Fibroblast of skin of right quadriceps (primary cell): ENCODE measurements around the gene SERPINE2.
A peak's percentile ranks its signal among the peaks of the same experiment; 100 is the strongest.

ENCODE experiments used
- DNase-seq: peaks from one replicate; pipeline ENCODE4 v3.0.0-alpha.2; 2013

SERPINE2 gene

GRCh38 chr2:224039080-224039769, at the start of gene SERPINE2:
Gene SERPINE2 (minus strand): TSS chr2:224039286. CDS start chr2:224001900, 37,386 bp downstream.
- peak; percentile 81 for DNase-seq

GRCh38 chr2:224086226-224086914, 47.3 kb upstream of the SERPINE2 start:
- DNase-seq = peak; percentile 97

- no peak for DNase-seq
Observed at GRCh38 chr2:224085811-224086210, 46.7 kb upstream of the SERPINE2 start.

- DNase-seq = peak; percentile 81
Observed at GRCh38 chr2:224085246-224085645, 46.2 kb upstream of the SERPINE2 start.

GRCh38 chr2:224084266-224084892, 45.3 kb upstream of the SERPINE2 start:
- DNase-seq = no peak

- no peak for DNase-seq
Observed at GRCh38 chr2:224083638-224084037, 44.6 kb upstream of the SERPINE2 start.

GRCh38 chr2:224078656-224079055, 39.6 kb upstream of the SERPINE2 start:
- DNase-seq = no peak

- peak; percentile 49 for DNase-seq
Observed at GRCh38 chr2:224077773-224078507, 38.9 kb upstream of the SERPINE2 start.

- DNase-seq = no peak
Observed at GRCh38 chr2:224075588-224075987, 36.5 kb upstream of the SERPINE2 start.

GRCh38 chr2:224073676-224074075, 34.6 kb upstream of the SERPINE2 start:
- no peak for DNase-seq

- DNase-seq = no peak
Observed at GRCh38 chr2:224072541-224073188, 33.6 kb upstream of the SERPINE2 start.

GRCh38 chr2:224069172-224069571, 30.1 kb upstream of the SERPINE2 start:
- DNase-seq = no peak

GRCh38 chr2:224063298-224063648, 24.2 kb upstream of the SERPINE2 start:
- no peak for DNase-seq

- DNase-seq = no peak
Observed at GRCh38 chr2:224062481-224063297, 23.6 kb upstream of the SERPINE2 start.

GRCh38 chr2:224060783-224061482, 21.8 kb upstream of the SERPINE2 start:
- DNase-seq = no peak

GRCh38 chr2:224059178-224059577, 20.1 kb upstream of the SERPINE2 start:
- no peak for DNase-seq

- DNase-seq = no peak
Observed at GRCh38 chr2:224058048-224058775, 19.1 kb upstream of the SERPINE2 start.

GRCh38 chr2:224056889-224057288, 17.8 kb upstream of the SERPINE2 start:
- no peak for DNase-seq

GRCh38 chr2:224055101-224055500, 16.0 kb upstream of the SERPINE2 start:
- peak; percentile 16 for DNase-seq

GRCh38 chr2:224046752-224047151, 7.7 kb upstream of the SERPINE2 start:
- peak; percentile 47 for DNase-seq
